Esophagus squamous epithelium (tissue), 5 donors: ENCODE data around the gene TMEM185B. TPM values are rescaled to one million over a fixed set of nuclear protein-coding genes. Genes with fewer than 3 reads are reported as not detected.

Source experiments
- DNase-seq: peaks from one replicate; lab custom pipeline; 2025; lab: John Stamatoyannopoulos, UW
- H3K27ac ChIP-seq, 4 donors: fragments of 200-600 bp; sonication (generic); one replicate each; pipeline ENCODE4 v1.5.1; 2016 to 2019; ENCODE audit warnings: mild to moderate bottlenecking in 1 of 4
- H3K27me3 ChIP-seq, 4 donors: fragments of 200-600 bp; sonication (generic); 1 replicate in 3 of 4; 2 replicates in 1 of 4; pipeline versions ENCODE4 v1.5.1 to v1.6.0; 2017 to 2021; ENCODE audit warnings: antibody characterized with exemption in 1 of 4
- H3K36me3 ChIP-seq, 3 donors: fragments of 200-600 bp; sonication (generic); one replicate each; pipeline ENCODE4 v1.5.1; 2016 to 2019
- H3K4me1 ChIP-seq, 3 donors: fragments of 200-600 bp; sonication (generic); one replicate each; pipeline ENCODE4 v1.5.1; 2017 to 2019
- H3K4me3 ChIP-seq, 4 donors: fragments of 200-600 bp; sonication (generic); 1 replicate in 3 of 4; 2 replicates in 1 of 4; pipeline ENCODE4 v1.5.1; 2016 to 2019; ENCODE audit warnings: mild to moderate bottlenecking in 2 of 4, moderate library complexity in 1 of 4
- H3K9me3 ChIP-seq, 3 donors: fragments of 200-600 bp; sonication (generic); one replicate each; pipeline ENCODE4 v1.5.1; 2016 to 2019
- CTCF ChIP-seq, 6 experiments: fragments of 450-650 bp in 4 of 6; fragments of 200-600 bp in 2 of 6; sonication (generic) in 2 of 6; IDR thresholded peaks; one replicate each; pipeline ENCODE4 v1.5.1; 2016 to 2019; ENCODE audit warnings: antibody characterized with exemption in 6 of 6, mild to moderate bottlenecking in 4 of 6, moderate library complexity in 4 of 6
- POLR2A ChIP-seq, 4 donors: fragments of 450-650 bp; IDR thresholded peaks; one replicate each; pipeline ENCODE4 v1.6.1; 2017; ENCODE audit warnings: antibody characterized with exemption in 4 of 4, mild to moderate bottlenecking in 4 of 4, moderate library complexity in 3 of 4
- WGBS, 2 donors: methylation state at CpG; one replicate each; pipeline ENCODE4 v1.1.5; 2018; 5-methylcytosine and 5-hydroxymethylcytosine counted together
- intact Hi-C: fragments of 100-400 bp; cut with DNase I; formaldehyde crosslinking; loops from one replicate; pipeline ENCODE4 v1.15.0; 2022
- total RNA-seq, 4 donors: library from RNA; depleted of rRNA; stranded (reverse); fragments of >200 nt; gene quantifications; one replicate each; pipeline ENCODE4 v1.1.0, GENCODE V29; 2016
- donor health status: DM: yes; HTN: yes; CAD: no.

Gene TMEM185B
- total RNA-seq, 4 donors from 2014 or later = 20.9 to 24.8 (median 23.3) TPM

DNA sequence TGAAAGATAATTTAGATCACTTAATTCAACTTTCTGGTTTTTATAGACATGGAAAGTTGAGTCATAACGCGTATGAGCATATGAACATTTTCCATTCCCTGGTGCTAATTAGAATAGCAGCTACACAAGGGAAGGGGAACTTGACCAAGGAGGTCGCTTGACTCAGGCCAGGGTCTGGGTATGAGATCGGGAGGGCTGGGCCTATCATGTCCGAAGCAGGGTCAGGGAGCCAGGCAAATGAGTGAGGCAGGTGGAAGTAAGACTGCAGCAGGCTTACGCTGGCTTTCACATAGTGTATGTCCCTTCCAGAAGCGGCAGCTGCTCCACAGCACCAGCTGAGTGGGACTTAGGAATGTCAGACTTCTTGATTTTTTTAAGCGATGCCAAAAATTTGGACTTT, 44.1 kb upstream of the TMEM185B start:
- H3K4me3 ChIP-seq = no peak overlapping the region
- intact Hi-C loops = no loop called here
- no peak for DNase-seq
- peaks cover 0 to 70% (median 10%) of the 10 kb centered on the region in 3 donors for H3K4me1 ChIP-seq
- H3K27me3 ChIP-seq = no peaks in the 10 kb centered on the region
- H3K27ac ChIP-seq = no peak overlapping the region
- no peak for TF ChIP-seq POLR2A (IDR thresholded peaks at IDR 0.05)
- no peak for TF ChIP-seq CTCF (IDR thresholded peaks at IDR 0.05)
- WGBS, 2 donors = 82 to 83% methylated on average over 7 to 8 of the region's 8 CpGs
- peaks cover 0 to 8% (median 0%) of the 10 kb centered on the region in 3 donors for H3K36me3 ChIP-seq
- H3K9me3 ChIP-seq = no peaks in the 10 kb centered on the region

DNA sequence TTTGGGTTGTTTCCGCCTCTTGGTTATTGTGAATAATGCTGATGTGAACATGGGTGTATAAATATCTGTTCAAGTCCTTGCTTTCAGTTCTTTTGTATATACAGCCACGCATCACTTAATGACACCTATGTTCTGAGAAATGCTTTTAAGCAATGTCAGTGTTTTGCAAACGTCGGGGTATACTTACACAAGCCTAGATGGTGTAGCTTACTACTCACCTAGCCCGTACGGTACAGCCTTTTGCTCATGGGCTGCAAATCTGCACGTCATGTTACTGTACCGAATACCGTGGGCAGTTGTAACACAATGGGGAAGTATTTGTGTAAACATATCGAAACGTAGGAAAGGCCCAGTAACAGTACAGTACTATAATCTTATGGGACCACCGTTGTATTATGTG, 41.8 kb upstream of the TMEM185B start:
- WGBS, 2 donors = 46 to 55% methylated on average over 12 of the region's 12 CpGs
- H3K36me3 ChIP-seq = peaks cover 0 to 8% (median 0%) of the 10 kb centered on the region in 3 donors
- TF ChIP-seq CTCF (IDR thresholded peaks at IDR 0.05) (no peak), POLR2A (IDR thresholded peaks at IDR 0.05) (no peak)
- intact Hi-C loops = no loop called here
- H3K4me1 ChIP-seq = peaks cover 0 to 75% (median 23%) of the 10 kb centered on the region in 3 donors
- H3K27me3 ChIP-seq = no peaks in the 10 kb centered on the region
- H3K4me3 ChIP-seq = no peak overlapping the region
- H3K9me3 ChIP-seq = peaks cover 0 to 6% (median 0%) of the 10 kb centered on the region in 3 donors
- peak overlapping the region in 3 of 4 donors; percentile 22 to 60 (median 46) for H3K27ac ChIP-seq
- DNase-seq = no peak

DNA sequence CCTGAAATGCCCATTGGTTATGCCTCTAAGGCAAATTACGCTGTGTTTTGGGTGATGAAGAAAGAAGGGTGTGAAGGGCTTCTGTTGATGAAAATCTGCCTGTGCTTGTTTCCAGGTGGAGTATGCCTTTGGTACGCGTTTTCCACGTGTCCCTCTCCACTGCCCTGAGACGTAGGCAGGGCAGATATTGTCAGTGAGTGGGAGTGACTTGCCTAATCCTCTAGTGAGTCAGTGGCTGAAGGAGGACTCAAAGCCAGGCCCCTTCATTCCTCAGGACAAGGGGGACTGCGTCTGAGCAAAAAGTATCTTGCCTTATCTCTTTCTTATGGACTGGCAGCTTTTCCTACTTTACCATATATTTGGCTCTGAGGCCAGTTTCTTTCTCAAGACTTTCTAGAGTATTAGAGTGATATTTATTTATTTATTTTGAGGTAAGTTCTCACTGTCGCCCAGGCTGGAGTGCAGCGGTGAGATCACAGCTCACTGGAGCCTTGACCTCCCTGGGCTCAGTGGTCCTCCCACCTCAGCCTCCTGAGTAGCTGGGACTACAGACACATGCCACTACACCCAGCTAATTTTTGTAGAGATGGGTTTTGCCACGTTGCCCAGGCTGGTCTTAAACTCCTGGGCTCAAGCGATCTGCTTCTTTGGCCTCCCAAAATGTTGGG, 39.7 kb upstream of the TMEM185B start:
- Histone ChIP-seq H3K4me3 (peak overlapping the region in 1 of 4 donors; percentile 6), H3K27me3 (no peaks in the 10 kb centered on the region), H3K4me1 (peaks cover 0 to 67% (median 28%) of the 10 kb centered on the region in 3 donors), H3K9me3 (peaks cover 0 to 7% (median 0%) of the 10 kb centered on the region in 3 donors), H3K27ac (peak overlapping the region; percentile 44 to 81 (median 71)), H3K36me3 (no peaks in the 10 kb centered on the region)
- no peak for TF ChIP-seq POLR2A (IDR thresholded peaks at IDR 0.05)
- no peak for TF ChIP-seq CTCF (IDR thresholded peaks at IDR 0.05)
- intact Hi-C loops = no loop called here
- 47 to 57% methylated on average over 9 to 10 of the region's 10 CpGs for WGBS, 2 donors
- DNase-seq = no peak

GRCh38 chr2:120262150-120262549, 39.0 kb upstream of the TMEM185B start:
- TF ChIP-seq CTCF (IDR thresholded peaks at IDR 0.05) (no peak), POLR2A (IDR thresholded peaks at IDR 0.05) (no peak)
- Histone ChIP-seq H3K36me3 (no peaks in the 10 kb centered on the region), H3K4me3 (peak overlapping the region in 1 of 4 donors; percentile 6), H3K27ac (peak overlapping the region; percentile 44 to 81 (median 71)), H3K27me3 (no peaks in the 10 kb centered on the region), H3K9me3 (peaks cover 0 to 7% (median 0%) of the 10 kb centered on the region in 3 donors), H3K4me1 (peaks cover 0 to 75% (median 35%) of the 10 kb centered on the region in 3 donors)
- 30 to 59% methylated on average over 2 of the region's 2 CpGs for WGBS, 2 donors
- no peak for DNase-seq
- intact Hi-C loops = no loop called here

- intact Hi-C loops = no loop called here
- no peak overlapping the region for H3K4me3 ChIP-seq
- H3K27ac ChIP-seq = peak overlapping the region in 1 of 4 donors; percentile 6
- peaks cover 0 to 7% (median 0%) of the 10 kb centered on the region in 3 donors for H3K9me3 ChIP-seq
- WGBS, 2 donors = 70 to 85% methylated on average over 6 of the region's 6 CpGs
- H3K4me1 ChIP-seq = peaks cover 0 to 78% (median 38%) of the 10 kb centered on the region in 3 donors
- DNase-seq = no peak
- TF ChIP-seq POLR2A (IDR thresholded peaks at IDR 0.05) (no peak), CTCF (IDR thresholded peaks at IDR 0.05) (no peak)
- no peaks in the 10 kb centered on the region for H3K27me3 ChIP-seq
- no peaks in the 10 kb centered on the region for H3K36me3 ChIP-seq
Measured at GRCh38 chr2:120261387-120262006, 38.3 kb upstream of the TMEM185B start.
